ENCODE results near the gene SAMD4A.

GRCh38 chr14:54787261-54787660 lies 220.3 kb downstream of the SAMD4A start:
- TF ChIP-seq CTCF (IDR thresholded peaks at IDR 0.05 in 8 of 11, conservative IDR thresholded peaks at IDR 0.05 in 3 of 11) (no peak), POLR2A (IDR thresholded peaks at IDR 0.05) (no peak), POLR2AphosphoS5 (IDR thresholded peaks at IDR 0.05) (no peak)
